NT2/D1 (cell line): ENCODE data around the gene DCLK1.

Experiments used
- YY1 ChIP-seq: IDR thresholded peaks from 2 replicates; pipeline ENCODE4 v1.6.1; 2011; ENCODE audit not compliant: insufficient read length, insufficient read depth
- ZNF274 ChIP-seq: IDR thresholded peaks from 2 replicates; pipeline ENCODE4 v1.6.1; 2011; ENCODE audit warnings: mild to moderate bottlenecking, low read depth, low read length

GRCh38 chr13:36031490-36031889 lies 99.7 kb downstream of the DCLK1 start:
- TF ChIP-seq YY1: no peak
- no peak for TF ChIP-seq ZNF274
